Type B pancreatic cell (in vitro differentiated cells): ENCODE data around the gene STX7. TPM values are rescaled to one million over a fixed set of nuclear protein-coding genes. Genes with fewer than 3 reads are reported as not detected.

Experiments used
- DNase-seq: peaks from one replicate; pipeline ENCODE4 v3.0.0; 2021; ENCODE audit warnings: mixed read lengths; ENCODE audit not compliant: unreplicated experiment; ENCODE audit errors: extremely low spot score
- H3K27ac Mint-ChIP-seq: 2 replicates; pipeline ENCODE4 v1.8.0; 2021; ENCODE audit warnings: mild to moderate bottlenecking, mixed read lengths
- H3K27me3 Mint-ChIP-seq: 2 replicates; pipeline ENCODE4 v1.8.0; 2021; ENCODE audit warnings: mixed read lengths
- H3K36me3 Mint-ChIP-seq: 2 replicates; pipeline ENCODE4 v1.8.0; 2021; ENCODE audit warnings: mixed read lengths
- H3K4me1 Mint-ChIP-seq: one replicate; pipeline ENCODE4 v1.8.0; 2021; ENCODE audit warnings: mixed read lengths; ENCODE audit not compliant: unreplicated experiment
- H3K4me3 Mint-ChIP-seq: 2 replicates; pipeline ENCODE4 v1.8.0; 2021; ENCODE audit warnings: mild to moderate bottlenecking, mixed read lengths
- H3K9me3 Mint-ChIP-seq: 2 replicates; pipeline ENCODE4 v1.8.0; 2021; ENCODE audit warnings: mixed read lengths
- total RNA-seq: library from RNA; stranded (reverse); gene quantifications from 2 replicates; pipeline ENCODE4 v1.2.1, GENCODE V29; 2021; ENCODE audit warnings: low replicate concordance
- TF ChIP-seq, protein P1 (sequence below): fragments of 200-600 bp; sonication (generic); conservative IDR thresholded peaks from 2 replicates; pipeline ENCODE4 v1.5.0; 2021; ENCODE audit warnings: antibody characterized with exemption, mild to moderate bottlenecking

Gene STX7
- total RNA-seq, 1 donor from 2014 or later: 36.6 TPM

- TF ChIP-seq, protein P1, sequence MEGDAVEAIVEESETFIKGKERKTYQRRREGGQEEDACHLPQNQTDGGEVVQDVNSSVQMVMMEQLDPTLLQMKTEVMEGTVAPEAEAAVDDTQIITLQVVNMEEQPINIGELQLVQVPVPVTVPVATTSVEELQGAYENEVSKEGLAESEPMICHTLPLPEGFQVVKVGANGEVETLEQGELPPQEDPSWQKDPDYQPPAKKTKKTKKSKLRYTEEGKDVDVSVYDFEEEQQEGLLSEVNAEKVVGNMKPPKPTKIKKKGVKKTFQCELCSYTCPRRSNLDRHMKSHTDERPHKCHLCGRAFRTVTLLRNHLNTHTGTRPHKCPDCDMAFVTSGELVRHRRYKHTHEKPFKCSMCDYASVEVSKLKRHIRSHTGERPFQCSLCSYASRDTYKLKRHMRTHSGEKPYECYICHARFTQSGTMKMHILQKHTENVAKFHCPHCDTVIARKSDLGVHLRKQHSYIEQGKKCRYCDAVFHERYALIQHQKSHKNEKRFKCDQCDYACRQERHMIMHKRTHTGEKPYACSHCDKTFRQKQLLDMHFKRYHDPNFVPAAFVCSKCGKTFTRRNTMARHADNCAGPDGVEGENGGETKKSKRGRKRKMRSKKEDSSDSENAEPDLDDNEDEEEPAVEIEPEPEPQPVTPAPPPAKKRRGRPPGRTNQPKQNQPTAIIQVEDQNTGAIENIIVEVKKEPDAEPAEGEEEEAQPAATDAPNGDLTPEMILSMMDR: peak; percentile 91
- no peak for DNase-seq
- Mint-ChIP-seq H3K27ac (no peak overlapping the region), H3K9me3 (no peaks in the 10 kb centered on the region), H3K4me3 (no peak overlapping the region), H3K27me3 (no peaks in the 10 kb centered on the region), H3K36me3 (peaks cover 14% of the 10 kb centered on the region), H3K4me1 (peaks cover 9% of the 10 kb centered on the region)
Observed at GRCh38 chr6:132483779-132484679, 28.9 kb downstream of the STX7 start.

DNA sequence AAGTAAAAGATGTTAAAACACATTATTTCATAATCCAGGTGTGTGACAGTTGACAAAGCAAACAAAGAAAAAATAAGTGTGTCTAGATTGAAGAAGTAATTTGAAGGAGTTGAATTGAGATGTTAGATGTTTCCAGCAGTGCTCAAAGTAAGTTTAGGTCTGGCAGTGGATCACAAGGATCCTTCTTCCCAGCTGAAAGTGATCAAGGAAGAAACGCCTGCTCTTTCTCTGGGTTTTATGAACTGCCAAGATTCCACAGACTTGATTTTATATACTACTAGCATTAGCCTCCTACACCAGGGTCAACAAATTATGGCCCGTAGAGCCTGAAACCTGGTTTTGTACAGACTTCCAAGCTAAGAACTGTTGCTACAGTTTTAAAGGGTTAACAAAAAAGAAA lies 30.3 kb downstream of the STX7 start:
- no peak for DNase-seq
- TF ChIP-seq, protein P1: no peak
- H3K27ac Mint-ChIP-seq: no peak overlapping the region
- peaks cover 13% of the 10 kb centered on the region for H3K4me1 Mint-ChIP-seq
- H3K4me3 Mint-ChIP-seq: no peak overlapping the region
- no peaks in the 10 kb centered on the region for H3K9me3 Mint-ChIP-seq
- H3K27me3 Mint-ChIP-seq: no peaks in the 10 kb centered on the region
- H3K36me3 Mint-ChIP-seq: peaks cover 8% of the 10 kb centered on the region

DNA sequence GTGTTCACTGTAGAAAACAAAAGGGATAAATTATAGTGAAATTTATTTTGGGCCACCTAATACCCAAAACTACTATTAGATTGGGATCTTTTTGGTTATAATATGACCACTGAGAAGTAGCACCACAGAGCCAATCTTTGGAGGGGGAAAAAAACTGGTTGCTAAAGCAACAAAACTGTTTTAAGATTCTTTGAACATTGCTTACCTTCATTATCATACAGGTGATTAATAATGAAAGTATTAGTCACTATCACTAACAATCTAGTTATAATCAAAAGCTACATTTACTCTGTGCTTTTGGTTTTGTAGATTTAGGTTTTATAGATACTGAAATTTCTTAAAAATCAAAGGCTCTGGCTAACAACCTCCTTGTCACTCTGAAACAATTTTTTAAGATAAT lies 31.7 kb downstream of the STX7 start:
- DNase-seq: no peak
- H3K4me1 Mint-ChIP-seq: peaks cover 13% of the 10 kb centered on the region
- peaks cover 3% of the 10 kb centered on the region for H3K36me3 Mint-ChIP-seq

DNA sequence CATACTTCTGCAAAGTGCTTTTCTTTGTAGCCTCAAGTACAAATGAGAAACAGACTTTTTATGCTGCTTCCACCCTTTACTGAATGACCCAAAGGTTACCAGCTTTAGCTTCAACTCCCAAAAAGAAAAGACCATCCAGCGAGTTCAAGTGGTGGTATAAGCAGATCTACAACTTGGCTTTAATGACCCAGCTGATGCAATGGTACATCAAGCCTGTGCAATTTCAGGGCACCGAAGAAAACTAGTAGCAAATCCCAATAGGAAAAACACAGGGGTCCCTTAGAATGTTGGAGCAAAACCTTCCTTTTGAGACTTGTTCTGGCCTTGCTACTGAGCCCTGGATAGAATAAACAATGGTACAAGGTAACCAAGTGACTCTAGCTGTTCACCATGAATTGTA lies 33.8 kb downstream of the STX7 start:
- H3K36me3 Mint-ChIP-seq: peaks cover 3% of the 10 kb centered on the region
- H3K4me1 Mint-ChIP-seq: peaks cover 10% of the 10 kb centered on the region
- H3K4me3 Mint-ChIP-seq: no peak overlapping the region
- DNase-seq: no peak
- no peak overlapping the region for H3K27ac Mint-ChIP-seq
- H3K27me3 Mint-ChIP-seq: no peaks in the 10 kb centered on the region
- no peaks in the 10 kb centered on the region for H3K9me3 Mint-ChIP-seq
- TF ChIP-seq, protein P1: no peak

More for the DNA sequence above, 31.7 kb downstream of the STX7 start:
- TF ChIP-seq, protein P1: no peak
- no peak overlapping the region for H3K27ac Mint-ChIP-seq
- no peak overlapping the region for H3K4me3 Mint-ChIP-seq
- no peaks in the 10 kb centered on the region for H3K9me3 Mint-ChIP-seq
- no peaks in the 10 kb centered on the region for H3K27me3 Mint-ChIP-seq

GRCh38 chr6:132478674-132479073 lies 34.2 kb downstream of the STX7 start:
- TF ChIP-seq, protein P1: no peak
- no peak for DNase-seq
- Mint-ChIP-seq H3K4me3 (no peak overlapping the region), H3K9me3 (no peaks in the 10 kb centered on the region), H3K36me3 (peaks cover 3% of the 10 kb centered on the region), H3K4me1 (peaks cover 5% of the 10 kb centered on the region), H3K27ac (no peak overlapping the region), H3K27me3 (no peaks in the 10 kb centered on the region)
